Smooth muscle cell (in vitro differentiated cells): ENCODE results near the gene ITGAV. TPM values are rescaled to one million over a fixed set of nuclear protein-coding genes. Genes with fewer than 3 reads are reported as not detected.
A peak's percentile ranks its signal among the peaks of the same experiment; 100 is the strongest.
"Not testable (repeated sequence)": the region's sequence is repeated elsewhere in the genome, so short reads cannot be mapped to it uniquely, and the experiment has no call there.

ENCODE experiments used
- DNase-seq: peaks from one replicate; lab custom pipeline; 2025; ENCODE audit not compliant: unreplicated experiment; lab: John Stamatoyannopoulos, UW
- H2AFZ ChIP-seq: fragments of 200-600 bp; sonication (generic); 2 replicates; pipeline ENCODE4 v1.6.0; 2016; ENCODE audit warnings: antibody characterized with exemption, low read depth, mild to moderate bottlenecking
- H3F3A ChIP-seq: fragments of 200-600 bp; sonication (generic); 2 replicates; pipeline ENCODE4 v1.6.0; 2017; ENCODE audit warnings: antibody characterized with exemption, low read depth
- H3K27ac ChIP-seq: fragments of 200-600 bp; sonication (generic); 2 replicates; pipeline ENCODE4 v1.5.1; 2016; ENCODE audit warnings: low read depth, mild to moderate bottlenecking
- H3K27me3 ChIP-seq: fragments of 200-600 bp; sonication (generic); 2 replicates; pipeline ENCODE4 v1.6.1; 2016; ENCODE audit warnings: low read depth, mild to moderate bottlenecking
- H3K36me3 ChIP-seq: fragments of 200-600 bp; sonication (generic); 2 replicates; pipeline ENCODE4 v1.5.1; 2016; ENCODE audit warnings: low read depth
- H3K4me1 ChIP-seq: fragments of 200-600 bp; sonication (generic); 2 replicates; pipeline ENCODE4 v1.5.1; 2016; ENCODE audit warnings: low read depth
- H3K4me2 ChIP-seq: fragments of 200-600 bp; sonication (generic); 2 replicates; pipeline ENCODE4 v1.6.0; 2016; ENCODE audit warnings: mild to moderate bottlenecking
- H3K4me3 ChIP-seq: fragments of 200-600 bp; sonication (generic); 2 replicates; pipeline ENCODE4 v1.5.1; 2016; ENCODE audit warnings: mild to moderate bottlenecking
- H3K79me2 ChIP-seq: fragments of 200-600 bp; sonication (generic); 2 replicates; pipeline ENCODE4 v1.6.0; 2016; ENCODE audit warnings: low read depth, mild to moderate bottlenecking
- H3K9ac ChIP-seq: fragments of 200-600 bp; sonication (generic); 2 replicates; pipeline ENCODE4 v1.6.0; 2016; ENCODE audit warnings: low read depth
- H3K9me3 ChIP-seq: fragments of 200-600 bp; sonication (generic); replicated peaks from 2 replicates; pipeline ENCODE4 v1.5.1; 2016; ENCODE audit warnings: low read depth
- H4K20me1 ChIP-seq: fragments of 200-600 bp; sonication (generic); 2 replicates; pipeline ENCODE4 v1.6.0; 2016; ENCODE audit warnings: low read depth
- CTCF ChIP-seq: fragments of 200-600 bp; sonication (generic); IDR thresholded peaks from 2 replicates; pipeline ENCODE4 v1.5.1; 2017; ENCODE audit warnings: borderline replicate concordance, mild to moderate bottlenecking, antibody characterized with exemption; ENCODE audit not compliant: insufficient read depth, poor library complexity, severe bottlenecking
- WGBS: methylation state at CpG from one replicate; pipeline ENCODE4 v1.1.7; 2016; ENCODE audit warnings: low lambda C conversion rate; 5-methylcytosine and 5-hydroxymethylcytosine counted together
- polyA plus RNA-seq: library from polyadenylated mRNA; unstranded; fragments of >200 nt; fragmentation: Nextera tagmentation; extraction: Ambion mirVana; gene quantifications from 2 replicates; pipeline ENCODE4 v1.2.1, GENCODE V29; 2016
- total RNA-seq: library from RNA; depleted of rRNA; stranded (reverse); fragments of >200 nt; gene quantifications from 2 replicates; pipeline ENCODE4 v1.2.3, GENCODE V29; 2014

Gene ITGAV
- total and polyA plus RNA-seq, 2 experiments from 2014 or later, result 70.8 to 360 TPM

- DNase-seq, result no peak
- Histone ChIP-seq H3K4me2 (peak overlapping the region; percentile 25), H4K20me1 (no peaks in the 10 kb centered on the region), H3K27me3 (no peaks in the 10 kb centered on the region), H3K79me2 (no peaks in the 10 kb centered on the region), H3K9me3 (no peaks in the 10 kb centered on the region), H2AFZ (peak overlapping the region; percentile 40), H3K4me1 (no peaks in the 10 kb centered on the region), H3K4me3 (no peak overlapping the region), H3K9ac (peak overlapping the region; percentile 58), H3K27ac (peak overlapping the region; percentile 90), H3F3A (no peaks in the 10 kb centered on the region), H3K36me3 (no peaks in the 10 kb centered on the region)
- 40% methylated on average over 6 of the region's 6 CpGs for WGBS
- TF ChIP-seq CTCF, result no peak
Observed at GRCh38 chr2:186561467-186562208, 28.2 kb upstream of the ITGAV start.

- Histone ChIP-seq H3K79me2 (no peaks in the 10 kb centered on the region), H4K20me1 (no peaks in the 10 kb centered on the region), H3K9ac (peak overlapping the region; percentile 58), H3K9me3 (no peaks in the 10 kb centered on the region), H3K36me3 (no peaks in the 10 kb centered on the region), H3F3A (no peaks in the 10 kb centered on the region), H2AFZ (peak overlapping the region; percentile 40), H3K4me3 (no peak overlapping the region), H3K27me3 (no peaks in the 10 kb centered on the region), H3K4me2 (no peak overlapping the region), H3K27ac (peak overlapping the region; percentile 90), H3K4me1 (no peaks in the 10 kb centered on the region)
- no peak for TF ChIP-seq CTCF
- DNase-seq, result no peak
- WGBS, result 100% methylated on average over 1 of the region's 1 CpG
Observed at GRCh38 chr2:186562209-186562578, 27.7 kb upstream of the ITGAV start.

DNA sequence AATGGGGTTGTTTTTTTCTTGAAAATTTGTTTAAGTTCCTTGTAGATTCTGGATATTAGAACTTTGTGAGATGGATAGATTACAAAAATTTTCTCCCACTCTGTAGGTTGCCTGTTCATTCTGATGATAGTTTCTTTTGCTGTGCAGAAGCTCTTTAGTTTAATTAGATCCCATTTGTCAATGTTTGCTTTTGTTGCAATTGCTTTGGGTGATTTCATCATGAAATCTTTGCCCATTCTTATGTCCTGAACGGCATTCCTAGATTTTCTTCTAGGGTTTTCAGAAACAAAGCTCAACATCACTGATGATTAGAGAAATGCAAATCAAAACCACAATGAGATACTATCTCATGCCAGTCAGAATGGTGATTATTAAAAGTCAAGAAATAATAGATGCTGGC is 21.3 kb upstream of the ITGAV start:
- H3K4me2 ChIP-seq, H3K9me3 ChIP-seq, H3K9ac ChIP-seq, H3F3A ChIP-seq, H2AFZ ChIP-seq, H3K27ac ChIP-seq, H3K4me3 ChIP-seq, H3K79me2 ChIP-seq, H3K36me3 ChIP-seq, H4K20me1 ChIP-seq, DNase-seq, H3K27me3 ChIP-seq: not testable (repeated sequence)
- H3K4me1 ChIP-seq, result peaks cover 18% of the 10 kb centered on the region
- WGBS, result 87% methylated on average over 1 of the region's 1 CpG

DNA sequence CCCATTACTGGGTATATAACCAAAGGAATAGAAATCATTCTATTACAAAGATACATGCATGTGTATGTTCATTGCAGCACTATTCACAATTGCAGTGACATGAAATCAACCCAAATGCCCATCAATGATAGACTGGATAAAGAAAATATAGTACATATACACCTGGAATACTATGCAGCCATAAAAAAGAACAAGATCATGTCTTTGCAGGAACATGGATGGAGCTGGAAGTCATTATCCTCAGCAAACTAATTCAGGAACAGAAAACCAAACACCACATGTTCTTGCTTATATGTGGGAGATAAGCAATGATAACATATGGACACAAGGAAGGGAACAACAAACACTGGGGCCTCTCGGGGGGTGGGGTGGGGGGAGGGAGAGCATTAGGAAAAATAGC is 20.7 kb upstream of the ITGAV start:
- not testable (repeated sequence) for H3K9ac ChIP-seq, H3K27me3 ChIP-seq, H3K27ac ChIP-seq, H2AFZ ChIP-seq, H3K4me2 ChIP-seq, H3K79me2 ChIP-seq, H3K9me3 ChIP-seq, H3K36me3 ChIP-seq, DNase-seq, H3K4me3 ChIP-seq, H3F3A ChIP-seq, H4K20me1 ChIP-seq
- 86% methylated on average over 1 of the region's 1 CpG for WGBS
- peaks cover 18% of the 10 kb centered on the region for H3K4me1 ChIP-seq
